Central memory CD4-positive, alpha-beta T cell (primary cell): ENCODE data around the gene EPG5.
"Not testable (repeated sequence)": the region's sequence is repeated elsewhere in the genome, so short reads cannot be mapped to it uniquely, and the experiment has no call there.

Experiments
- DNase-seq: peaks from one replicate; pipeline ENCODE4 v3.0.0; 2022

EPG5 gene

DNA sequence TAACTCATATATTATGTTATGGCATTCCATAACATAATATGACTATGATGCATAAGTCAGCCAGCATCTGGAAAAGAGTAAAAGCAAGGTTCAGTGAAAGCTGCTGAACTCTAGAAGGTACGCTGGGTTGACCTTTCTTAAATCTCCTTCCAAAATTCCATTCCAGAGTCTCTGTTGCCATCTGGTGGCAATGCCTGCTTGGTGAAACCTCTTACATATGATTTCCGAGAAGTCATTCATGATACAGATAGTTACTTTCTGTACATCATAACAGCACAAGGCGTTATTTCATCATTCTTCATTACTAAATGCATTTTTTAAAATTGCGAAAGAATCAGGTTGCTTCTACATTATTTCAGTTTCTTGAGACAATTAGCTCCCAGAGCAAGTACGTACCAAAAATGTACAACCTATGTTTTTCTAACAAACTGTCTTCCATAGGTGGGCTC lies 7.0 kb upstream of the EPG5 start:
- peak; percentile 57 for DNase-seq

DNA sequence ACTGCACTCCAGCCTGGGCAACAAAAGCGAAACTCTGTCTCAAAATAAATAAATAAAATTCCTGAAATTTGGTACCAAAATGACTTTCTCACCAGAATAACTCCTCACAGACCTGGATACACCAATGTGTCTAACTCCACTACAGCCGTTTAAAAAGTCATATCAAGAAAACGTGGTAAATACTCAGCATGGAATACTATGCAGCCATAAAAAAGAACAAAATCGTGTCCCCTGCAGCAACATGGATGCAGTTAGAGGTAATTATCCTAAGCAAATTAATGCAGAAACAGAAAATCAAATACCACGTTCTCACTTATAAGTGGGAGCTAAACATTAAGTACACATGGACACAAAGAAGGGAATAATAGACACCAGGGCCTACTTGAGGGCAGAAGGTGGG lies 2.2 kb downstream of the EPG5 start:
- not testable (repeated sequence) for DNase-seq

DNA sequence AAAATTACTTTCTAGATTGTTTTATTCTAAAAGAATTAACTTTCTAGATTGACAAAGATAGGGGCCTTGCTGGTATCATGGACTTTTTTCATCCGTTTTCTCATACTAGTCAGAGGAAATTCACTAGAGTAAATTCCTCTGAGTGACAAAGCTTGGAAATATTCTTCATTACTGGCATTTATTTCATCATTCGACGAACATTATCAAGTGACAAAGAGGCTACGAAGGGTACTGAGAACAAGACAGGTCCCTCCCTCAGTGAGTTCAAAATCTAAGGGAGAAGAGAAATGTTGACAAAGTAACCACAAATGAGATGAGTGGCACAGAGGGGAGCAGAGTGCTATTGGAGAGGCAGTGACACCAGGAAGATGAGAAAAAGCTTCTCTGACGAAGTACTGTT lies 4.3 kb downstream of the EPG5 start:
- peak; percentile 52 for DNase-seq

DNA sequence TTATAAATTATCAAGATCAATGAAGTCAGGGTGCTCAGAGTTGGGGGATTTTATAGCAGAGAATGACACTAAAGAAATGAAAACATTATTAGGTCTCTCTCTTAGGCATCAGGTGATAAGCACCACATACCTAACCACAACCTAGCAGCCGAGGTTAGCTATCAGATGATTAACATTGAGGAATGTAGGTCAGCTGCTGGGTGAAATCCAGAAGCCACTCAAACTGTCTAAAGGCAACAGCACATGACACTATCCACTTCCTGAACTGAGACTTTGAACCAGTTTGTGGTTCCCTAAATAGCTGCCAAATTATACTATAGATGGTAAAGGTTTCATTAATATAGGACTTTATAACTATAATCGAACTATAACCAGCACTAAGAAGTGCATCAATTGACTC lies 4.7 kb downstream of the EPG5 start:
- DNase-seq = peak; percentile 79

DNA sequence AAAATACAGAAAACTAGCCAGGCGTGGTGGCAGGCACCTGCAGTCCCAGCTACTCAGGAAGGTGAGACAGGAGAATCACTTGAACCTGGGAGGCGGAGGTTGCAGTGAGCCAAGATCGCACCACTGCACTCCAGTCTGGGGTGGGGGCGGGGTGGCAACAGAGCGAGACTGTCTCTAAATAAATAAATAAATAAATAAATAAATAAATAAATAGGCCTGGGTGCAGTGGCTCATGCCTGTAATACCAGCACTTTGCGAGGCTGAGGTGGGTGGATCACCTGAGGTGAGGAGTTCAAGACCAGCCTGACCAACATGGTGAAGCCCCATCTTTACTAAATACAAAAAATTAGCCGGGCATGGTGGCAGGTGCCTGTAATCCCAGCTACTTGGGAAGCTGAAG lies 7.6 kb downstream of the EPG5 start:
- DNase-seq = not testable (repeated sequence)

DNA sequence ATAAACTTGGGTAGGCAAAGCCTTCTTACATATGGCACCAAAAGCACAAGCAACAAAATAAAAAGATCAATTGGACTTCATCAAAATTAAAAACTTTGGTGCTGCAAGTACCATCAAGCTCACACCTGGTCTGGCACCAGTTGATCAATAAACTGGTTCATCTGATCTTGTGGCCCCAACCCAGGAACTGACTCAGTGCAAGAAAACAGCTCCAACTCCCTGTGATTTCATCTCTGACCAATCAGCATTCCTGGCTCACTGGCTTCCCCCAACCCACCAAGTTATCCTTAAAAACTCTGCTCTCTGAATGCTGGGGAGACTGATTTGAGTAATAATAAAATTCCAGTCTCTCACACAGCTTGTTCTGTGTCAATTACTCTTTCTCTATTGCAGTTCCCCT lies 8.4 kb downstream of the EPG5 start:
- DNase-seq = no peak

DNA sequence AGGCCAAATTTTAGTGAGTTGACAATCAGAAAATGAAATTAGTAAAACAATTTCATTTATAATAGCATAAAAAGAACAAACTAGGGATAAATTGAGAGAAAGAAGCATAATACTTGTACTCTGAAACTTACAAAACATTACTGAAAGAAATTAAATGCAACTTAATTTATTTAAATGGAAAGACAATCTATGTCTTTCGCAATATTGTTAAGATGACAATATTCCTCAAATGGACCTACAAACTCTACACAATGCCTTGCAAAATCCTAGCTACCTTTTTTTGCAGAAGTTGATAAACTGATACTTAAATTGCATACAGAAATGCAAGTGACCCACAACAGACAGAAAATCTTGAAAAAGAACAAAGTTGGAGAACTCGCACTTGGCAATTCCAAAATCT lies 9.1 kb downstream of the EPG5 start:
- DNase-seq = no peak

DNA sequence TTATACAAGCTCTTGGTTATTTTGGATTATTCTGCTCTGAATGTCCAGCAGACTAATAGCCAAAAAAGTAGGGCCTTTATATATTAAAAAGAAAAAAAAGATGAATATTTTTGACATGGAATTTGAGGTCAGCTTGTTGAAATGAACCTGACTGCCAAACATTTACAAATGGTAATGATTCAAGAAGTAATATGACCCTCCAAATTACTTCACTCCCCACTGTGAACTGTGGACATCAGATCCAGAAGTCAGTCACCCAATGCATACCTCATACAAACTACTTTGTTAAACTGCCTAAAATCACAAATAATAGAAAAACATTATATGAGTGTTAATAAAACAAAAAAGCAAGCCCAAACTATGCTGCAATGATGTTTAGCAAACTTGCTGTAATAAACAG lies 10.0 kb downstream of the EPG5 start:
- no peak for DNase-seq

DNA sequence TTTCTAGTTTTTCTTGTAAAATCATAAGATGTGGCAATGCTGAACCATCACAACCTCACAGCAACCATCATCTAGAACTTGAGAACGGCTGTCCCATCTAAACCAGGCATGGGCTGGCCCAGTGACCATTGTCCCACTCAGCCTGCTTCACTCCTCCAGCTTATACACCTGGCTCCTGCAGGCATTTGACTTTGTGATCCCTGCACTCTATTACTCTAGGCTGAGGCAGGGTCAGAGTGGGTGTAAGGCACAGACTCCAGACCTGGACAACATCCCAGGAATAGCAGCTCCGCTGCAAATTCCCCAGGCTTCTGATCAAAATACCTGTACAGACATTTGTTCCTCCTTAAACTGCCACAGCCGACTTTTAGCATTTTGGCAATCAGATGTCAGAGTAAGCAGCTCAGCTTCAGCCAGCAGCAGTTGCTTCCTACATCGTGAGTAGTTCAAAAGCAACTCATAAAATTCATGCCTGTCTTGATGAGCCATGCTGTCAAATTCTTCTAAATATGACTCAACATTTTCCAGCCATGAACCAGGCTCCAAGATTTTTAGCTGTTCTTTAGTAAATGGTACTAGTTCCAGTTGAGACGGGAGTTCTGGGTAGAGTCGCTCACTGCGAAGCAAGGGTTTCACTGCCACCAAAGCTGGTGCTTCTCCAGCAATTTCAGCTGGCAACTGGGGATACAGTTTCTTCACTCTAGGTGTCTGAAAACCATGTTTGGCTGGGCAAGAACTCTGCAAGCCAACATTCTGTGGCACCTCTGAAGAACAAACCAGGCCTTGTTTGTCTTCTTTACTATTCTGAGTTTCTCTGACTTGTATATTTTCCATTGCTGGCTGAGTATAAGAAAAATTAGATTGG lies 12.8 kb downstream of the EPG5 start:
- DNase-seq = no peak

DNA sequence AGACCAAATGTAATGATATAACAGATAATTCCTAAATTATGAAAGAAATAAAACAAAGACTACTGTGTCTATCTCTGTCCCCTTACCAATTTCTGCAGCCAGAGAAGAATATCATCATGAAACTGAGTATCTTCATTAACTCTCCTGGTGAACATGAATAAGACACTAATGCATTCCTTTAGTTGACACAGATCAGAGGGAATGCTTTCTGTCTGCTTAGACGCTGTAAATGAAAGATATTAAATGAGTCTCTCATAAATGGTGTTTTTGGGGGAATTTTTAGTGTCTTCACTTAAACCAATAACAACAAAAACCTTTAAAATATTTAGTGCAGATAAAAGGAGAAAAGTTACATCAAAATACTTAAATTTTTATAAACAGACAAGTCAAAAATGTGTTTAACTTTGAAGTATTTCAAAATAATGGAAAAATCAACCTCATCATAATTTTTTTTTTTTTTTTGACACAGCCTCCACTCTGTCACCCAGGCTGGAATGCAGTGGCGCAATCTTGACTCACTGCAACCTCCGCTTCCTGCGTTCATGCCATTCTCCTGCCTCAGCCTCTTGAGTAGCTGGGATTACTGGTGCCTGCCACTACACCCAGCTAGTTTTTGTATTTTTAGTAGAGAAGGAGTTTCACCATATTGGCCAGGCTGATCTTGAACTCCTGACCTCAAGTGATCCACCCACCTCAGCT lies 16.0 kb downstream of the EPG5 start:
- DNase-seq = no peak

DNA sequence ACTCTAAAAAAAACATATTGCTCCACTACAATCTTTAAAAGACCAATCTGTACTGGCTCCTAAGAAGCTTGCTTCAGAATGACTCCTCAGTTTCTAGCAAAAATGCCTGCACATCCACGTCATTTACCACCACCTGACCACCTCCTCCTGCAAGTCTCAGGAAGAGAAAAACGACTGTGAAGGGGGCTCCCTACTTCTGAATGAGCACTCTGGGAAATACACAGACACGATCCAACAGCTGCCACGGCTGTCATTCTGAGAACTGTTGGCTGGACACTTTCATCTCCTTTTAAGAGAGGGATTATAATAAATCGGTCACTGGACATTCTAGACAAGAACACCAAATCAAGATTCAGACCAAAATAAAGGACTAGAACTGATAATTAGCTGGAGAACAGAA lies 21.5 kb downstream of the EPG5 start:
- DNase-seq = no peak

DNA sequence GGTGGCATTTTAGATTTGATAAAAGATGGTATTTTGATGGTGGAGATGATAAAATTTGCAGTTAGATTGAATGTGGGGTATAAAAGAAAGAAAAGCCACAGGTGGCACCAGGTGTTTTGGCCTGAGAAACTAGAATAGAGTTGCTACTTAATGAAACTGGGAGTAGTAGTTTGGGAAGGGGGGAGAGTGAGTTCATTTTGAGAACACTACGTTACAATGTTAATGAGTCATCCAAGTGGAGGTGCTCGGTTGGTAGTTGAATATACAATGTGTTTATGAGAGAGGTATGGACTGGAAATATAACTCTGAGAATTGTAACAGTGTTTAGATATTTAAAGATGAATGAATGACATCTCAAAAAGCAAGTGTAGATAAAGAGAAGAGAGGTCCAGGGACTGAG lies 26.4 kb downstream of the EPG5 start:
- DNase-seq = no peak

DNA sequence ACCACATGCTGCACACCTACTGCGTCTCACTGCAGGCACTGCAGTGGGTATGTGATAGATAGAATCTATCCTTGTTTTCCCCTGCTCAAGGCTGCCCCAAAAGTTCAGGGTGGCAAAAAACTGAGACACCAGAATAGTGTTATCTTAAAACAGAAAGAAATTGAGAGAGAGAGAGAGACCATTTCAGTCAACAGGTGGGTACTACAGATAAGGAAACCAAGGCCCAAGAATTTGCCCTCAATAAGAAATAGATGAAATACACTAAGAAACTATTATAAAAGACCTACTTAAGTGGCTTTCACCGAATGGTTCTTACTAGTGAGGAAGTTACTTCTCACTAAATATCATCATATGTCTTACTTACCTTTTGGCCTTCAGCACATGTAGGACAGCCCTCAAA lies 27.9 kb downstream of the EPG5 start:
- no peak for DNase-seq

DNA sequence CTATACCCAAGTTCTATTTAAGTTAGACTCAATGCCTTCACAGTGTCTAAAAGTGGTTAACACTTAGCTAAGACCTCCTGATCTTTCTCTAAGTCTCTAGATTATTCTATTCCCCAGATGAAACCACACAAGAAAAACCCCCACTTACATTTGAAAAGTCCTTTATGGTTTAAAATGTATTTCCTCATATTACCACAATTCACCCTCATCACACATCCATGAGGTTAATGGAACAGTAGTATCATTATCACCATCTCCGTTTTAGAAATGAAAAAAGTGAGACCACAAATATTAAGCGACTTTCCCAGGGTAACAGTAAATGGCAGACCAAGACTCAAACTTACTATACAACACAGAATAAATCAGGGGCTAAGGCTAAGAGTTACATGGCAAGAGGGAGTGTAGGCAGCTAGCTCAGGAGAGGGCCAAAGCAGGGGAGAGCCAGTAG lies 28.6 kb downstream of the EPG5 start:
- peak; percentile 46 for DNase-seq

DNA sequence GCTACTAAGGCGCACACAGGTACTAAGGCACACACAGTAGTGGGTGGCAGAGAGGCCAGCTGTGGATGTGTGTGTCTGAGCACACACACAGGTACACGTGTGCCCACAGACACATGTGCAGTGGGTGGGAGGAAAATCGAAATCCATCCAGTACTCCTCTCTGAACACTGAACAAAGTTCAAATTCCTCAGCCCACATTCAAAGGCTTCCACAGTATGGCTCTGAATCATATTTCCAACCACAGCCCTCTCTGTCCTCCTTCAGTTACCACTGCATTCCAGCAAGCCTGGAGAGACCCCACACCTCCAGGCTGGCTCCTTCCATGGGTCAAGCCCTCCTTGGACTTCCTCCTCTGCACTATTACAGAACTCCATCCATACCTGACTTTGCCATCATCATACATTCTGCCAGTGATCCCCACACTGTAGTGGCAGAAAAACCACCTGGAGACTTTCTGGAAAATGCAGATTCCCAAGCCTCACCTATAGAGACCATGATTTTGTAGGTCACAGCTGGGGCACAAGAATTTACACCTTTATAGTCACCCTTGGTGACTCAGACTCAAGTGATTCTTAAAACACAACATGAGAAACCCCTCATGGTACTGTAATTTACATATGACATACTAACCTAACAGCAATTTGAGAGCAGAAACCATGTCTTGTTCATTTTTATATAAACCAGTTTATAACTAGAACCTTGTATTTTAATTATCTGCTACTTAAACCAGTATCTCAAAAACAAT lies 31.4 kb downstream of the EPG5 start:
- no peak for DNase-seq

DNA sequence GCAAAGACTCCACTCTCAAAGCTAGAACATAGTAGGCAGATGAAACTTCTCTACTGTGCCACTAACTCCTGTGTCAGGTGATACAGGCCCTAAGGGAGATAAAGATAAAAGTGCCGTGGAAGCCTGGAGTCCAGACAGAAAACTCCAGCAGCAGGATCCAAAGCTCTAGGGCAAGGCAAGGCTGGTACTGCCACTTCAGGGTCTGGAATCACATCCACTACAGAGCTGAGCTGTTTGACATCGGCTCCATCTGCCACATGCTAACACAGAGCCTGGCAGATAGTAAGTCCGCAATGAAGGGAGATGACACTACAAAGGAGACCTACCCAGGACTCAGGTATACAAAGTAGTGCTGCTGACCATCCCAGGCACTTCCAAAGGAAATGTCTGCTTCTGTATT lies 34.4 kb downstream of the EPG5 start:
- DNase-seq = no peak

DNA sequence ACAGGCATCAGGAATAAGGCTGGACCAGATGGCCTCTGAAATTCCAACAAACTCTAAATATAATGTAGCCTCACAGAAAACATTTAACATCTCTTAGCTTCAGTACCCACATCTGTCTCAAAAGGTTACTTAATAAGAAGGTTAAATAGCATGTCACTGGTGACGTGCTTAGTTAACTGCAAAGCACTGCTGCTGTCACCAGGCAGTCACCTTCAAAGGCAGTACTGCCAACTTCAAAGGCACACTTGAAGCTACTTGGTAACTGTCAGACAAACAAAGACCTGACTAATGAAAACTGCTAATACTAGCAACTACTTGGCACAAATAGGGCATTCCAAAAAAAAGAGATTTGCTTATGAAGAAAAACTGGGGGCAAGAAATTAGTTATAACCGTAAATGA lies 36.2 kb downstream of the EPG5 start:
- DNase-seq = no peak

DNA sequence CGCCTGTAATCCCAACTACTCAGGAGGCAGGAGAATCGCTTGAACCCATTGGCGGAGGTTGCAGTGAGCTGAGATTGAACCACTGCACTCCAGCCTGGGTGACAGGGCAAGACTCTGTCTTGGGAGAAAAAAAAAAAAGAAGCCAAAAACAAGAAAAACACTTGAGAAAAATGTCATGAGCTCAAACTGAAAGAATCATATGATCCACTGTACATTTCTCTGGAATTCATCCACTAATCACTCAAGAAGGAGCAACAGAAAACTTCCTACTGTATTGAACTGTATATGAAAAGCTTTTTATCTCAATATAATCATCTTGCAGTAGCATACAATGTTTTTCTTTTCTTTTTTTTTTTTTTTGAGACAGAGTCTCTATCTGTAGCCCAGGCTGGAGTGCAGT lies 40.4 kb downstream of the EPG5 start:
- DNase-seq = no peak

DNA sequence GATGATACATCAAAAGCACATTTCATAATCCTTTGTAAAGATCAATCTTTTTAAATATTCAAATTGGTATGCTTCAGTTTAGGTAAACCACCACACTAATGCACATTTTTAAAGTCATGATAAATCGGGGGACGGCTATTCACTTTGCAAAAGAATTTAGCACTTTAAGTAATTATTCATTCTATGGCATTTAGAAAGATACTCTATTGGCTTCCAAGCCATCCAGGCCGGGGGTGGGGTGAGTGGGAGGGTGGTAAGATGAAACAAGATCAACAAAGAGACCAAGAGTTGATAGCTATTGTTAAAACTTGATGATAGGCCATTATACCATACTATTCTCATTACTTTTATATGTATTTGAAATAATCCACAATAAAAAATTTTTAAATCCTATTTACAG lies 41.0 kb downstream of the EPG5 start:
- DNase-seq = no peak

DNA sequence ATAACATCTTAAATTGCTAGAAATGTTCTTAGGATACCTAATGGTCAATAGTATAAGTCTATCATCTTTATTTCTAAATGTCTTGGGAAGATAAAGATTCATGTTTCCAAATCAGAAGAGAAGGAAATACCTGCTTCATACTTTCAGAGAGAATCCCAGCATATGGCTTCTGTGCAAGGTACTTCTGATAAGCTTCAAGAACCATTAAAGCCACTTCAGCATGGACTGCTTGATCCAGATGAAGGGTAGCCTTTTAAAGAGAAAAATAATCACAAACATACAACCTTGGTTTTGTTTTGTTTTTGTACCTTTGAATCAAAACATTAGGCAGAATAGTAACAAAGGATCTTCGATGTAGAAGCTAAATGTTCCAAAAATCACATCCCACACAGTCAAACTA lies 44.0 kb downstream of the EPG5 start:
- DNase-seq = no peak

DNA sequence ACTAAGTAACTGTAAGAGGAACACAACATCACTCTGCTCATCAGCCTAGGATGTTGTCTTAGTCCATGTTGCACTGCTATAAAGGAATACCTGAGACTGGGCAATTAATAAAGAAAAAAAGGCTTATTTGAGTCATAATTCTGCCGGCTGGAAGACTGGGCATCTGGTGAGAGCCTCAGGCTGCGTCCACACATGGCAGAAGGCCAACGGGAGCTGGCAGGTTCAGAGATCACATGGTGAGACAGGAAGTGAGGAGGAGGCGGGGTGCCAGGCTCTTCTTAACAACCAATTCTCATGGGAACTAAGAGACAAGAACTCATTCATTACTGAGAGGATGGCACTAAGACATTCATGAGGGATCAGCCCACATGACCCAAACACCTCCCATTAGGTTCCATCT lies 46.8 kb downstream of the EPG5 start:
- no peak for DNase-seq

DNA sequence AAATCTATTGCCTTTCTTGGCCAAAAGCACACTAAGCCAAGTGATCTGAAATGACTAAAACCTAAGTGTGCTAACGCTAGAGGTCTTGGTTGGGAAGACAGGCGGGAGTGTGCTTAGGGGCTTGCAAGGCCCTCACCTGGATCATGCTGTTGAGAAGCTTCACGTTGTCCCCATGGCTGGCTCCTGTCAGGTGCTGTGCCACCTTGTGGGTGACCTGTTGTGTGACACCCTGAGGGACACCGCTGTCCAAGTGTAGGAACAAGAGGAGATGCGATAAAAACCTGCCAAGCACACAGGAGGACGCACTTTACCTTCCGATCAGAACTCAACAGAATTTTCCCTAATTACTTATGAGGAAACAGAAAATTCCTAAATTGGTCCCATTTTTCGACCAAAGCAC lies 50.8 kb downstream of the EPG5 start:
- no peak for DNase-seq

DNA sequence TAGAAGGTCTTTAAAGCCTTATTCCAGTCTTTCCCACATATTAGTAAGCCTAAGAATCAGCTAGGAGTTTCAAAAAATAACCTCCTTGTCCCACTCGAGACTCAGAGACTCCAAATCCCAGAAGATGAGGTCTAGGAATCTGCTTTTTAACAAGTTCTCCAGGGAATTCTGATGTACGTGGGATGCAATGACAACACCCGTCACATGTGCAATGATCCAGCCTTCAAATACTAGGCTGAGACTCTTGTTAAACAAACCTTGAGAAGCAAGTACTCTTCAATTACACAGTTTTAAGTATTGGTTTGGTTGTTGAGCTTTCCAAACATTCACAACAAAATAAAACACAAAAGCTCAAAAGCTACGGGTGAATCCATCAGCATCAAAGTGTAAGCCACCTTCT lies 53.9 kb downstream of the EPG5 start:
- no peak for DNase-seq
